ENCODE measurements around the gene ZNF699.

DNA sequence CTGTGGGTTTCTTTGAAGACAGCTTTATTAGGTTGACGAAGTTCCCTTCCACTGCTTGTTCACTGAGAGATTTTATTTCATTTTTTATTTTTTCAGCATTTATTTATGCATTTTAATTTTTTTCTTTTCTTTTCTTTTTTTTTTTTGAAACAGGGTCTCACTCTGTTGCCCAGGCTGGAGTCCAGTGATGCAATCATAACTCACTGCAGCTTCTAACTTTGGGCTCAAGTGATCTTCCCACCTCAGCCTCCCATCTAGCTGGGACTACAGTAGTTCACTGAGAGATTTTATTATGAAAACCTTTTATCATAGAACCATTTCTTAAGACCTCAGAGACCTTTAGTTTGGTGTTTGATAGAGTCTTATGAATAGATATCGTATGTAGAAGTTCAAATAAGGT lies 42.9 kb upstream of the ZNF699 start:
- TF ChIP-seq POLR2A (IDR thresholded peaks at IDR 0.05; ENCODE audit: low read length) = no peak
- no peak for TF ChIP-seq GATA1 (IDR thresholded peaks at IDR 0.05; ENCODE audit: low read depth, low read length)
